PC-9 (cell line): ENCODE measurements around the gene PRF1. TPM values are rescaled to one million over a fixed set of nuclear protein-coding genes. Genes with fewer than 3 reads are reported as not detected.

Source experiments
- BruUV-seq: library from RNA; stranded (reverse); fragments of 400-500 nt; replicated peaks from 2 replicates; lab custom pipeline; 2021; lab: Mats Ljungman, UMichigan
- CTCF ChIA-PET: fragments of 300-600 bp; sonication (Branson Sonifier 250); formaldehyde crosslinking; loops from one replicate; lab custom pipeline; 2022; ENCODE audit warnings: antibody characterized with exemption; lab: Charles Lee
- POLR2A ChIA-PET: fragments of 300-600 bp; sonication (Branson Sonifier 250); formaldehyde crosslinking; loops from one replicate; lab custom pipeline; 2022; ENCODE audit warnings: antibody characterized with exemption; ENCODE audit not compliant: unreplicated experiment; lab: Charles Lee
- DNase-seq, 2 experiments: peaks; one replicate each; pipeline versions ENCODE4 v3.0.0 to v3.0.0-alpha.2; 2015 to 2022; ENCODE audit warnings: mixed read lengths in 1 of 2
- H2AFZ ChIP-seq: fragments of 200-600 bp; sonication (generic); 2 replicates; pipeline ENCODE4 v1.8.1; 2017; ENCODE audit warnings: antibody characterized with exemption
- H3F3A ChIP-seq: fragments of 200-600 bp; sonication (generic); 2 replicates; pipeline ENCODE4 v1.8.1; 2017; ENCODE audit warnings: antibody characterized with exemption, mild to moderate bottlenecking, low read depth; ENCODE audit not compliant: insufficient read depth
- H3K27ac ChIP-seq: fragments of 200-600 bp; sonication (generic); 2 replicates; pipeline ENCODE4 v1.6.1; 2016; ENCODE audit warnings: mixed run types
- H3K27me3 ChIP-seq: fragments of 200-600 bp; sonication (generic); 2 replicates; pipeline ENCODE4 v1.6.1; 2016; ENCODE audit warnings: low read depth, mixed run types; ENCODE audit not compliant: insufficient read depth
- H3K36me3 ChIP-seq: fragments of 200-600 bp; sonication (generic); 2 replicates; pipeline ENCODE4 v1.6.1; 2016; ENCODE audit warnings: low read depth, mixed run types
- H3K4me1 ChIP-seq: fragments of 200-600 bp; sonication (generic); replicated peaks from 2 replicates; pipeline ENCODE4 v1.6.1; 2016; ENCODE audit warnings: mixed run types; ENCODE audit not compliant: insufficient read depth
- H3K4me2 ChIP-seq: fragments of 200-600 bp; sonication (generic); 2 replicates; pipeline ENCODE4 v1.6.1; 2017; ENCODE audit warnings: mixed run types
- H3K4me3 ChIP-seq: fragments of 200-600 bp; sonication (generic); 2 replicates; pipeline ENCODE4 v1.6.1; 2016; ENCODE audit warnings: mixed run types
- H3K79me2 ChIP-seq: fragments of 200-600 bp; sonication (generic); 2 replicates; pipeline ENCODE4 v1.6.1; 2017; ENCODE audit warnings: low read depth, mixed run types
- H3K9me2 ChIP-seq: fragments of 200-600 bp; sonication (generic); 2 replicates; pipeline ENCODE4 v1.8.1; 2017; ENCODE audit warnings: mild to moderate bottlenecking; ENCODE audit not compliant: insufficient read depth
- H3K9me3 ChIP-seq: fragments of 200-600 bp; sonication (generic); 2 replicates; pipeline ENCODE4 v1.8.1; 2016; ENCODE audit warnings: low read depth; ENCODE audit not compliant: insufficient read depth
- H4K20me1 ChIP-seq: fragments of 200-600 bp; sonication (generic); 2 replicates; pipeline ENCODE4 v1.8.1; 2017; ENCODE audit not compliant: insufficient read depth
- EZH2 ChIP-seq: fragments of 200-600 bp; sonication (generic); IDR thresholded peaks from 2 replicates; pipeline ENCODE4 v1.8.0; 2017; ENCODE audit warnings: antibody characterized with exemption, low read depth
- intact Hi-C: fragments of 100-400 bp; cut with micrococcal nuclease; formaldehyde crosslinking; loops from one replicate; pipeline ENCODE4 v1.10.0; 2022; ENCODE audit not compliant: unreplicated experiment
- total RNA-seq: library from RNA; stranded (reverse); gene quantifications from 2 replicates; pipeline ENCODE4 v1.2.3, GENCODE V29; 2021
- TF ChIP-seq, protein P1 (sequence below): fragments of 200-600 bp; sonication (generic); conservative IDR thresholded peaks from 2 replicates; pipeline ENCODE4 v1.6.1; 2017; ENCODE audit warnings: mixed run types, antibody characterized with exemption, mild to moderate bottlenecking, moderate library complexity

The PRF1 gene
- total RNA-seq, 1 experiment from 2014 or later = not detected

DNA sequence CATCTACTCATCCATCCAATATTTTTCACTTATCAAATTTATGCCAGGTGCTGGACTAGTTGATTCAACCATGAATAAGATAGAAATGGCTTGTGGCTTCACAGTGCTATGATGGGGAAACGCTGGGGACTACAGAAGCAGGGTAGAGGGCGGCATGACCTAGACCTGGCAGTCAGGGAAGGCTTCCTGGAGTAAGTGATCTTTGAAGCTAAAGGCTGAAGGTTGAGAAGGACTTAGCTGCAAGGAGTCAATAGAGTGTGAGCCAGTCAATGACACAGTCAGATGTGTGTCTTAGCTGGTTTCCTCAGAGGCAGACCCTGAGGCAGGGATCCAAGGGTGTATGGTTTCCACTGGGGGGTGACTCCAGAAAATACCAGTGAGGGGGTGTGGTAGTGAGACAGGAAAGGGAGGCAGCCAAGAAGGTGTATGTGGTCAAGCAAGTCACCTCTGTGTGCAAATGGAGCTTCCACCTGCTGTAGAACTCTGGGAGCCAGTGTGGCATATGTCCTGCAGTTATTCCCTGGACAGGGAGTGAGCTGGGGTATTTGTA, 10.3 kb downstream of the PRF1 start:
- no peak overlapping the region for H3K4me3 ChIP-seq
- no peaks in the 10 kb centered on the region for H3F3A ChIP-seq
- H3K4me2 ChIP-seq = no peak overlapping the region
- no peaks in the 10 kb centered on the region for H3K9me3 ChIP-seq
- TF ChIP-seq EZH2 = no peak
- no peaks in the 10 kb centered on the region for H3K4me1 ChIP-seq
- no peaks in the 10 kb centered on the region for H3K9me2 ChIP-seq
- intact Hi-C loops = no loop called here
- no peak overlapping the region for H3K27ac ChIP-seq
- ChIA-PET CTCF (interaction anchor here (0.6 kb wide), 2 partner anchors 28 to 72 kb away, joined by 4 to 5 read pairs; no protein-coding TSS in a partner anchor), POLR2A (no interaction called here)
- DNase-seq = no peak
- peaks cover 34% of the 10 kb centered on the region for H3K27me3 ChIP-seq
- no TSS peak for BruUV-seq
- H2AFZ ChIP-seq = no peak overlapping the region
- no peaks in the 10 kb centered on the region for H3K36me3 ChIP-seq
- H3K79me2 ChIP-seq = no peaks in the 10 kb centered on the region
- H4K20me1 ChIP-seq = no peaks in the 10 kb centered on the region

DNA sequence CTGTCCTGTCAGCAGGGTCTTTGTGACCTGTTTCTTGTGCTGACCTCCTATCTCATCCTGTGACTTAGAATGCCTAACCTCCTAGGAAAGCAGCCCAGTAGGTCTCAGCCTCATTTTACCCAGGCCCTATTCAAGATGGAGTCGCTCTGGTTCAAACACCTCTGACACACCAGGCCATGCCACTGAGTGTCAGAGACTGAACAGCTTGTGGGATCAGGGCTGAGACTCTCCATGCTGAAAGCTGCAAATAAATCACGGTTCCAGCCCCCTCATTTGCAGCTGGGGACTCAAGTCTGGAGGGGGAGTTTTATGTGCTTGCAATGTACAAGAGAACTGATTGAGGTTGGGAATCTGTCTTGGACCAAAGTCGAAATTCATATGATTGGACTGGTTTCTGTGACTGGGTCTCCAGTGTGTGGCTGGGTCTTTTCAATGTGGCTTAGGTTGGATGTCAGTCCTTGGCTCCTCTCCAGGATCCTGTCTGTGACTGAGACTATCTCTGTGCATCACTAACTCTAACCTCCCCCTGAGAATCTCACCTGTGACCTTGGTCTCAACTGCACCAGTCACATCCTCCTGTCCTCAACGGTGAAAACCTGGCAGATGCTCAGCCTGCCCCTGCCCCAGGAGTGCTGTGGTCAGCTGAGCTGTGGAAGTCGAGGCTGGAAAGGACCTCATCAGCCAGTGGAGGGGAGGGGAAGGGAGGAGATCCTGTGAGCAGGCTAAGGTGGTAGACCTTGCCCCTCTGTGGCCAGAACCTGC, 11.7 kb downstream of the PRF1 start:
- no peaks in the 10 kb centered on the region for H3F3A ChIP-seq
- H3K9me2 ChIP-seq = no peaks in the 10 kb centered on the region
- H3K4me1 ChIP-seq = no peaks in the 10 kb centered on the region
- no peak overlapping the region for H3K27ac ChIP-seq
- BruUV-seq = no TSS peak
- H3K36me3 ChIP-seq = no peaks in the 10 kb centered on the region
- no peak overlapping the region for H3K4me3 ChIP-seq
- no peaks in the 10 kb centered on the region for H3K79me2 ChIP-seq
- ChIA-PET POLR2A (no interaction called here), CTCF (no interaction called here)
- DNase-seq = no peak
- H2AFZ ChIP-seq = no peak overlapping the region
- H3K4me2 ChIP-seq = no peak overlapping the region
- H3K27me3 ChIP-seq = peaks cover 37% of the 10 kb centered on the region
- no peaks in the 10 kb centered on the region for H4K20me1 ChIP-seq
- H3K9me3 ChIP-seq = no peaks in the 10 kb centered on the region
- intact Hi-C loops = no loop called here
- TF ChIP-seq EZH2 = no peak
- TF ChIP-seq, protein P1, sequence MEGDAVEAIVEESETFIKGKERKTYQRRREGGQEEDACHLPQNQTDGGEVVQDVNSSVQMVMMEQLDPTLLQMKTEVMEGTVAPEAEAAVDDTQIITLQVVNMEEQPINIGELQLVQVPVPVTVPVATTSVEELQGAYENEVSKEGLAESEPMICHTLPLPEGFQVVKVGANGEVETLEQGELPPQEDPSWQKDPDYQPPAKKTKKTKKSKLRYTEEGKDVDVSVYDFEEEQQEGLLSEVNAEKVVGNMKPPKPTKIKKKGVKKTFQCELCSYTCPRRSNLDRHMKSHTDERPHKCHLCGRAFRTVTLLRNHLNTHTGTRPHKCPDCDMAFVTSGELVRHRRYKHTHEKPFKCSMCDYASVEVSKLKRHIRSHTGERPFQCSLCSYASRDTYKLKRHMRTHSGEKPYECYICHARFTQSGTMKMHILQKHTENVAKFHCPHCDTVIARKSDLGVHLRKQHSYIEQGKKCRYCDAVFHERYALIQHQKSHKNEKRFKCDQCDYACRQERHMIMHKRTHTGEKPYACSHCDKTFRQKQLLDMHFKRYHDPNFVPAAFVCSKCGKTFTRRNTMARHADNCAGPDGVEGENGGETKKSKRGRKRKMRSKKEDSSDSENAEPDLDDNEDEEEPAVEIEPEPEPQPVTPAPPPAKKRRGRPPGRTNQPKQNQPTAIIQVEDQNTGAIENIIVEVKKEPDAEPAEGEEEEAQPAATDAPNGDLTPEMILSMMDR = no peak

DNA sequence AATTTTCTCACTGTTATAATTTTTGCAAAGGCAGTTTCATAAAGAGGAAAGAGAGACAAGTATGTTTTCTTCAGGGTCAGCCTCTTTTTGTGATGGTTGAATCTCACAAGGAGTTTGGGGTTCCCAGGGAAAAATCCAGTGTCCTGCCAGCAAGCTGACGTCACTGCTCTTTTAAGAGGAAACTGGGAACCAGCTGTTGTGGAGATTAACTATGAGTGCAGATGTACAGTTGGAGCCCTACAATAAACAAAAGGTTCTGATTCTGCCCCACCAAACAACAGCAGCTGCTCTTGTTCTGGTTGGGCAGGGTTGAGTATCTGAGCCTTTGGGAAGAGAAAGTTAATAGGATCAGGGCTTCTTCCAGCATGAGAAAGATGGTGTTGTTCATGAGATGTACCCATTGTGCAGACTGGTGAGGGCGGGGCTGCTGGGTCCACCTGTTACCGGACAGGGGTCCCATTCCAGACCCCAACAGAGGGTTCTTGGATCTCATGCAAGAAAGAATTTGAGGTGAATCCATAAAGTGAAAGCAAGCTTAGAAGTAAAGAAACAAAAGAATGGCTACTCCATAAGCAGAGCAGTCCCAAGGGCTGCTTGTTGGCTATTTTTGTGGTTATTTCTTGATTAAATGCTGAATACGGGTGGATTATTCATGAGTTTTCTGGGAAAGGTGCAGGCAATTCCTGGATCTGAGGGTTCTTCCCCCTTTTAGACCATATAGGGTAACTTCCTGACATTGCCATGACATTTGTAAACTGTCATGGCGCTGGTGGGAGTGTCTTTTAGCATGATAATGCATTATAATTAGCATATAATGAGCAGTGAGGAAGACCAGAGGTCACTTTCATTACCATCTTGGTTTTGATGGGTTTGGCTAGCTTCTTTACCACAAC, 12.5 kb downstream of the PRF1 start:
- DNase-seq = no peak
- Histone ChIP-seq H3K9me3 (no peaks in the 10 kb centered on the region), H3K27ac (no peak overlapping the region), H4K20me1 (no peaks in the 10 kb centered on the region), H3K9me2 (no peaks in the 10 kb centered on the region), H3K79me2 (no peaks in the 10 kb centered on the region), H3F3A (no peaks in the 10 kb centered on the region), H3K36me3 (no peaks in the 10 kb centered on the region), H3K4me3 (no peak overlapping the region), H3K4me2 (no peak overlapping the region), H3K4me1 (no peaks in the 10 kb centered on the region), H2AFZ (no peak overlapping the region), H3K27me3 (peaks cover 37% of the 10 kb centered on the region)
- no TSS peak for BruUV-seq
- ChIA-PET CTCF (no interaction called here), POLR2A (no interaction called here)
- intact Hi-C loops = no loop called here
- no peak for TF ChIP-seq EZH2
- TF ChIP-seq, protein P1 = no peak
